Measurements from ENCODE around the gene PLA2G2D. TPM values are rescaled to one million over a fixed set of nuclear protein-coding genes. Genes with fewer than 3 reads are reported as not detected.
"Not testable (repeated sequence)": the region's sequence is repeated elsewhere in the genome, so short reads cannot be mapped to it uniquely, and the experiment has no call there.

PLA2G2D gene
- total RNA-seq, 1 experiment from 2014 or later: not detected

- H3K27ac ChIP-seq (ENCODE audit: insufficient read length, low read depth, low read length): no peak overlapping the region
- H3K4me1 ChIP-seq (ENCODE audit: insufficient read depth, low read length): no peaks in the 10 kb centered on the region
- H4K5ac ChIP-seq (ENCODE audit: insufficient read length, low read depth, low read length): no peak overlapping the region
- H4K91ac ChIP-seq (ENCODE audit: insufficient read length, low read depth, low read length): no peak overlapping the region
- H3K23me2 ChIP-seq (ENCODE audit: insufficient read length, low read depth, low read length, poor library complexity, severe bottlenecking): no peaks in the 10 kb centered on the region
- H3K18ac ChIP-seq (ENCODE audit: insufficient read length, low read depth, low read length): no peak overlapping the region
- TF ChIP-seq CTCF (conservative IDR thresholded peaks at IDR 0.05): no peak
- H4K8ac ChIP-seq (replicated peaks; ENCODE audit: insufficient read length, low read depth, low read length): no peak overlapping the region
- Mint-ChIP-seq H3K36me3 (ENCODE audit: insufficient read depth in 1 of 3, low read depth in 3 of 3) (no peaks in the 10 kb centered on the region), H3K27ac (no peak overlapping the region), H3K9me3 (peaks cover 3 to 4% of the 10 kb centered on the region in 2 experiments; a peak in 2 of 5 replicates), H3K4me3 (no peak overlapping the region), H3K27me3 (ENCODE audit: low read depth) (peaks cover 3% of the 10 kb centered on the region; the same call in 1 of the 2 replicates), H3K4me1 (no peaks in the 10 kb centered on the region)
- H2BK15ac ChIP-seq (ENCODE audit: low read depth, low read length): no peak overlapping the region
- no peaks in the 10 kb centered on the region for H3K79me1 ChIP-seq (ENCODE audit: insufficient read depth, low read depth, low read length, poor library complexity, severe bottlenecking)
- H3K9me3 ChIP-seq (ENCODE audit: control insufficient read depth, low read depth, low read length): no peaks in the 10 kb centered on the region
- H3K9ac ChIP-seq (ENCODE audit: extremely low read depth, insufficient read length, low read length): no peak overlapping the region
- H2BK5ac ChIP-seq (ENCODE audit: insufficient read length, low read length): no peak overlapping the region
- no peak overlapping the region for H3K14ac ChIP-seq (ENCODE audit: insufficient read depth, low read length)
- no peak overlapping the region for H2BK12ac ChIP-seq (ENCODE audit: insufficient read length, low read depth, low read length)
- no peak overlapping the region for H3T11ph ChIP-seq (ENCODE audit: low read length)
- no peaks in the 10 kb centered on the region for H3K27me3 ChIP-seq (ENCODE audit: insufficient read depth, low read length)
- no peak overlapping the region for H3K23ac ChIP-seq (ENCODE audit: insufficient read length, low read depth, low read length)
- H3K79me2 ChIP-seq (ENCODE audit: insufficient read depth, low read length): no peaks in the 10 kb centered on the region
- no peak overlapping the region for H2BK20ac ChIP-seq (ENCODE audit: low read depth, low read length, poor library complexity, severe bottlenecking)
- no peak overlapping the region for H3K56ac ChIP-seq (ENCODE audit: insufficient read length, low read depth, low read length)
- no peak overlapping the region for H3K4ac ChIP-seq (ENCODE audit: low read depth, low read length)
- no peak for DNase-seq
- H2AK5ac ChIP-seq (ENCODE audit: insufficient read length, low read length): no peak overlapping the region
- no CpG with 5 or more reads among the region's 3 CpGs for WGBS (ENCODE audit: extremely low coverage, insufficient read length, low lambda C conversion rate)
- no peak overlapping the region for H2AFZ ChIP-seq (ENCODE audit: low read length)
- H3K4me2 ChIP-seq (ENCODE audit: insufficient read depth, insufficient read length, low read length): no peak overlapping the region
- no peaks in the 10 kb centered on the region for H4K20me1 ChIP-seq (ENCODE audit: control insufficient read depth, insufficient read depth, insufficient read length)
- H2BK120ac ChIP-seq (ENCODE audit: low read depth, low read length, poor library complexity, severe bottlenecking): no peak overlapping the region
Observed at GRCh38 chr1:20134995-20135394, 15.7 kb upstream of the PLA2G2D start.

- H3K27ac Mint-ChIP-seq; H2BK120ac ChIP-seq (ENCODE audit: low read depth, low read length, poor library complexity, severe bottlenecking); H3K56ac ChIP-seq (ENCODE audit: insufficient read length, low read depth, low read length); H3K79me1 ChIP-seq (ENCODE audit: insufficient read depth, low read depth, low read length, poor library complexity, severe bottlenecking); DNase-seq; H3K4ac ChIP-seq (ENCODE audit: low read depth, low read length); H3K79me2 ChIP-seq (ENCODE audit: insufficient read depth, low read length); H3K4me1 ChIP-seq (ENCODE audit: insufficient read depth, low read length); H3K9ac ChIP-seq (ENCODE audit: extremely low read depth, insufficient read length, low read length); H3K36me3 Mint-ChIP-seq (ENCODE audit: insufficient read depth in 1 of 3, low read depth in 3 of 3); H3K27me3 Mint-ChIP-seq (ENCODE audit: low read depth); H3K18ac ChIP-seq (ENCODE audit: insufficient read length, low read depth, low read length); H2BK15ac ChIP-seq (ENCODE audit: low read depth, low read length); H3K14ac ChIP-seq (ENCODE audit: insufficient read depth, low read length); H4K91ac ChIP-seq (ENCODE audit: insufficient read length, low read depth, low read length); H3K23ac ChIP-seq (ENCODE audit: insufficient read length, low read depth, low read length); H2BK12ac ChIP-seq (ENCODE audit: insufficient read length, low read depth, low read length); H3K27me3 ChIP-seq (ENCODE audit: insufficient read depth, low read length); H4K20me1 ChIP-seq (ENCODE audit: control insufficient read depth, insufficient read depth, insufficient read length); H3T11ph ChIP-seq (ENCODE audit: low read length); H3K27ac ChIP-seq (ENCODE audit: insufficient read length, low read depth, low read length); H2AK5ac ChIP-seq (ENCODE audit: insufficient read length, low read length); H4K5ac ChIP-seq (ENCODE audit: insufficient read length, low read depth, low read length); H4K8ac ChIP-seq (replicated peaks; ENCODE audit: insufficient read length, low read depth, low read length); H3K4me3 Mint-ChIP-seq; H3K4me1 Mint-ChIP-seq; H2BK20ac ChIP-seq (ENCODE audit: low read depth, low read length, poor library complexity, severe bottlenecking); H3K4me2 ChIP-seq (ENCODE audit: insufficient read depth, insufficient read length, low read length); H3K9me3 ChIP-seq (ENCODE audit: control insufficient read depth, low read depth, low read length); H2BK5ac ChIP-seq (ENCODE audit: insufficient read length, low read length); H2AFZ ChIP-seq (ENCODE audit: low read length); H3K23me2 ChIP-seq (ENCODE audit: insufficient read length, low read depth, low read length, poor library complexity, severe bottlenecking): not testable (repeated sequence)
- H3K9me3 Mint-ChIP-seq: peaks cover 3 to 11% of the 10 kb centered on the region in 2 experiments; a peak in 2 of 5 replicates
- no CpG with 5 or more reads among the region's 3 CpGs for WGBS (ENCODE audit: extremely low coverage, insufficient read length, low lambda C conversion rate)
Observed at GRCh38 chr1:20130518-20130917, 11.2 kb upstream of the PLA2G2D start.

Measured in H9 (cell line).